ENCODE measurements around the gene GGT1.

DNA sequence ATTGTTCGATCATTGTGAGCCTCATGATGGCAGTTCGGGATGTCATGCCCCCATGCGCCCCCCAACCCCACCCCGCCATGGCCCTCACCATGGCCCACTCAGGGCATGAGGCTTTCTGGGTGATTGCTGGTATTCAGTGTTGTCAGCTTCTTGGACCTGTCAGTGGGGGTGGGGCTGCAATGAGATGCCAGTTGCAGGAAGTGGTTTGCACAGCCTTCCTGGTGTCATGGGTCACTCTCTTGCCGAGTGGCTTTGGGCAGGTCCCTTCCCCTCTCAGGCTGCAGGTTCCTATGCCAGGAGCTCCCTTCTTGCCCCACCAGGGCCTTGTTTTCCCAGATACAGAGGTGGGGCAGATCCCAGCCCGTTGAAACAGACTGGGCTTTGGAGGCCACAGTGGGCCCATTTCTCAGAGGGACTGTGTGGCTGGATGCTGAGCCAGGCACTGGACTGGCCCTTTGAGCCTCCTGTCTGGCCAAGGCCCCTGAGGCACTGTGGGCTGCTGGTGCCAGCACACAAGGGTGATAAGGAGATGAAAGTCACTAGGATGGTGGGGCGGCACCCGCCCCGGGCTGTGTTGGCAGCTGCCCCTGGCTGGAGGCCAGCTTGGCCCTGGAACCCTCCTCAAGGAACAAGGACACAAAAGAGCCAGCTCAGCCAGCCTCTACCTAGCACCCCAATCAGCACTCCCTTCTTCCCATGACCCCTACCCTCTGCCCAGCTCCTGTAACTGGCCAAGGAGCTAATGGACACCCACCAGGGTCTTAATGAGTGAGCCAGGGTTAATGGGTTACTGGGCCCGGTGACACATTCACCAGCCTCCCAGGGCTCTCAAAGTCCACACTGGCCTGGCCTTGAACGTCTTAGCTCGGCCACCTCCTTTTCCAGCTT lies 1.5 kb upstream of the GGT1 start:
- no peak for TF ChIP-seq CTCF (IDR thresholded peaks at IDR 0.05)
- no peak for TF ChIP-seq EP300 (IDR thresholded peaks at IDR 0.05)
